Measurements from ENCODE around the gene WARS2. TPM values are rescaled to one million over a fixed set of nuclear protein-coding genes. Genes with fewer than 3 reads are reported as not detected.

Gene WARS2
- total RNA-seq, 1 donor from 2014 or later, result 7.9 TPM

DNA sequence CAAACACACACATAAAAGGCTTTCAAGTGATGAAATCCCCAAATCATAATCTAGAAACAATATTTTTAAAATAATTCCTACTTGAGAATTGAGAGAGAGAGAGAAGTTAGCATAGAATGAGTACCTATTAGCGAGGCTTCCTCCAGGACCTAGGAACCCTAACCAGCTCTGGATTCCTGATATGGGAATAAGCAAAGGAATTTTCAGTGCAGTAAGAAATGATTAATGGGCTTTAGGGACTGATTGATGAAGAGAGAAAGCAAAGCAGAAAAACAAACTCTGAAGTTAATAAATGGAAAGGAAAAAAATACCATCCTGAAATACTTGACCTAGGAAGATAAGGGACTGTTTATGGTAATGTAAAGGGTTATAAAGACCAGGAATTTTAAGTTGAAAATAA lies 60.6 kb downstream of the WARS2 start:
- Mint-ChIP-seq H3K27ac (ENCODE audit: unreplicated experiment) (no peak overlapping the region), H3K4me1 (ENCODE audit: low read depth, unreplicated experiment) (no peaks in the 10 kb centered on the region), H3K27me3 (ENCODE audit: unreplicated experiment) (peaks cover 2% of the 10 kb centered on the region), H3K36me3 (ENCODE audit: unreplicated experiment) (peaks cover 5% of the 10 kb centered on the region), H3K4me3 (ENCODE audit: unreplicated experiment) (no peak overlapping the region), H3K9me3 (ENCODE audit: unreplicated experiment) (no peaks in the 10 kb centered on the region)
- TF ChIP-seq, protein P1, sequence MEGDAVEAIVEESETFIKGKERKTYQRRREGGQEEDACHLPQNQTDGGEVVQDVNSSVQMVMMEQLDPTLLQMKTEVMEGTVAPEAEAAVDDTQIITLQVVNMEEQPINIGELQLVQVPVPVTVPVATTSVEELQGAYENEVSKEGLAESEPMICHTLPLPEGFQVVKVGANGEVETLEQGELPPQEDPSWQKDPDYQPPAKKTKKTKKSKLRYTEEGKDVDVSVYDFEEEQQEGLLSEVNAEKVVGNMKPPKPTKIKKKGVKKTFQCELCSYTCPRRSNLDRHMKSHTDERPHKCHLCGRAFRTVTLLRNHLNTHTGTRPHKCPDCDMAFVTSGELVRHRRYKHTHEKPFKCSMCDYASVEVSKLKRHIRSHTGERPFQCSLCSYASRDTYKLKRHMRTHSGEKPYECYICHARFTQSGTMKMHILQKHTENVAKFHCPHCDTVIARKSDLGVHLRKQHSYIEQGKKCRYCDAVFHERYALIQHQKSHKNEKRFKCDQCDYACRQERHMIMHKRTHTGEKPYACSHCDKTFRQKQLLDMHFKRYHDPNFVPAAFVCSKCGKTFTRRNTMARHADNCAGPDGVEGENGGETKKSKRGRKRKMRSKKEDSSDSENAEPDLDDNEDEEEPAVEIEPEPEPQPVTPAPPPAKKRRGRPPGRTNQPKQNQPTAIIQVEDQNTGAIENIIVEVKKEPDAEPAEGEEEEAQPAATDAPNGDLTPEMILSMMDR (IDR thresholded peaks at IDR 0.05; ENCODE audit: partially characterized antibody, unreplicated experiment), result no peak
- no peak for DNase-seq

- Mint-ChIP-seq H3K4me3 (ENCODE audit: unreplicated experiment) (no peak overlapping the region), H3K27ac (ENCODE audit: unreplicated experiment) (no peak overlapping the region), H3K27me3 (ENCODE audit: unreplicated experiment) (peaks cover 2% of the 10 kb centered on the region), H3K4me1 (ENCODE audit: low read depth, unreplicated experiment) (no peaks in the 10 kb centered on the region), H3K36me3 (ENCODE audit: unreplicated experiment) (peaks cover 5% of the 10 kb centered on the region), H3K9me3 (ENCODE audit: unreplicated experiment) (peaks cover 1% of the 10 kb centered on the region)
- no peak for DNase-seq
- TF ChIP-seq, protein P1 (IDR thresholded peaks at IDR 0.05; ENCODE audit: partially characterized antibody, unreplicated experiment), result no peak
Observed at GRCh38 chr1:119075614-119076013, 64.8 kb downstream of the WARS2 start.

- Mint-ChIP-seq H3K27me3 (ENCODE audit: unreplicated experiment) (no peaks in the 10 kb centered on the region), H3K4me1 (ENCODE audit: low read depth, unreplicated experiment) (no peaks in the 10 kb centered on the region), H3K36me3 (ENCODE audit: unreplicated experiment) (no peaks in the 10 kb centered on the region), H3K27ac (ENCODE audit: unreplicated experiment) (no peak overlapping the region), H3K4me3 (ENCODE audit: unreplicated experiment) (no peak overlapping the region), H3K9me3 (ENCODE audit: unreplicated experiment) (peaks cover 1% of the 10 kb centered on the region)
- no peak for DNase-seq
- TF ChIP-seq, protein P1 (IDR thresholded peaks at IDR 0.05; ENCODE audit: partially characterized antibody, unreplicated experiment), result no peak
Observed at GRCh38 chr1:119071321-119071720, 69.1 kb downstream of the WARS2 start.

DNA sequence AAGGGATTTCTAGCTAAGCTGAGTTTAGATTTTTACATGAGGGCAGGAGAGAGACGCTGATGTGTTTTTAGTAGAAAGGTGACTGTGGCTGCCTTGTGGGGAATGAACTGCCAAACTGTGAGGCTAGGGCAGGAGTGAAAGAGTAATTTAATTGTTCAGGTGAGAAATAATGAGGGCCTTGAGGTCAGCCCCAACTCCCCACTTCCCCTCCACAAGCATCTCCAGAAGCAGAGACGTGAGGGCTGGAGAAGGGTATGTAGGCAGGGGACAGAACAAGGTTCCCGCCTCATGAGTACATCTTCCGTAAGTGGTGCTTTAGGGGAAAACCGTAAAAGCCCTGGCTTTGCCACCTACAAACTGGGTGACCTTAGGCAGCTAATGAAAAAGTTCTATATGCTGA lies 70.8 kb downstream of the WARS2 start:
- Mint-ChIP-seq H3K4me1 (ENCODE audit: low read depth, unreplicated experiment) (no peaks in the 10 kb centered on the region), H3K36me3 (ENCODE audit: unreplicated experiment) (no peaks in the 10 kb centered on the region), H3K27me3 (ENCODE audit: unreplicated experiment) (no peaks in the 10 kb centered on the region), H3K4me3 (ENCODE audit: unreplicated experiment) (no peak overlapping the region), H3K9me3 (ENCODE audit: unreplicated experiment) (peaks cover 1% of the 10 kb centered on the region), H3K27ac (ENCODE audit: unreplicated experiment) (no peak overlapping the region)
- no peak for DNase-seq
- TF ChIP-seq, protein P1 (IDR thresholded peaks at IDR 0.05; ENCODE audit: partially characterized antibody, unreplicated experiment), result no peak

GRCh38 chr1:119068427-119068826 lies 72.0 kb downstream of the WARS2 start:
- no peaks in the 10 kb centered on the region for H3K4me1 Mint-ChIP-seq (ENCODE audit: low read depth, unreplicated experiment)
- H3K9me3 Mint-ChIP-seq (ENCODE audit: unreplicated experiment), result peaks cover 1% of the 10 kb centered on the region
- no peak overlapping the region for H3K27ac Mint-ChIP-seq (ENCODE audit: unreplicated experiment)
- no peaks in the 10 kb centered on the region for H3K27me3 Mint-ChIP-seq (ENCODE audit: unreplicated experiment)
- TF ChIP-seq, protein P1 (IDR thresholded peaks at IDR 0.05; ENCODE audit: partially characterized antibody, unreplicated experiment), result no peak
- H3K36me3 Mint-ChIP-seq (ENCODE audit: unreplicated experiment), result no peaks in the 10 kb centered on the region
- no peak overlapping the region for H3K4me3 Mint-ChIP-seq (ENCODE audit: unreplicated experiment)
- DNase-seq, result no peak
